Anterior cingulate cortex (tissue), 58 donors: Measurements from ENCODE around the gene CAMKMT.
"Not testable (repeated sequence)": the region's sequence is repeated elsewhere in the genome, so short reads cannot be mapped to it uniquely, and the experiment has no call there.

Experiments used
- DNase-seq, 58 donors: peaks; one replicate each; lab custom pipeline; 2025; lab: John Stamatoyannopoulos, UW

CAMKMT gene

DNA sequence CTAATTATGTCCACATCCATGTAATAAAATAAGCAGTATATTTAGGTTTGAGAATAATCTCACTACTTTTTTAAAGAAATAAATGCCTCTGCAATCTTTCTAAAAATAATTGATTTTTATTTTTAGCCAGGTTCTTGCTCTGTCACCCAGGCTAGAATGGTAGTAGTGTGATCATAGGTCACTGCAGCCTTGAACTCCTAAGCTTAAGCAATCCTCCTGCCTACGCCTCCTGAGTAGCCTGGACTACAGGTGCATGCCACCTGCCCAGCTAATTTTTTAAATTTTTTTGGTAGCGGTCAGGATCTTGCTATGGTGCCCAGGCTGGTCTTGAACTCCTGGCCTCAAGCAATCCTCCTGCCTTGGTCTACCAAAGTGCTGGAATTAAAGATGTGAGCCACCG, 133.3 kb downstream of the CAMKMT start:
- DNase-seq: no peak

- no peak for DNase-seq
Measured at GRCh38 chr2:44495544-44495943, 133.8 kb downstream of the CAMKMT start.

DNA sequence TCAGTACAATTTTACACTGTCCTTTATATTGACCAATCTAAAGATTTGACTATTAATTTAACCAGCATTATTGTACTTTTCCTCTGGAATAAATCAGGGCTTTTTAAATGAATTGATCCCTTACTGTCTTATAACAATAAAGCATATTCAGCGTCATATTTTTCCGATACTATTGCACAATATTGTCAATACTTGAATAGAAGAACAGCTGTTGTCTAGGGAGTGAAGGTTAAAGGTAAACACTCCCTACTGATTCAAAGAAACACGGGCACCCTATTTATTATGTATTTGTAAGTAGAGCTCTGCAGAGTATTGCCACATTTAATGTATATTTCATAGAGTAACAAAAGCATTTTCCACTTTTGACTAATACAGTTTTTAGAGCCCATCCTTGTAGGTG, 134.4 kb downstream of the CAMKMT start:
- DNase-seq: no peak

DNA sequence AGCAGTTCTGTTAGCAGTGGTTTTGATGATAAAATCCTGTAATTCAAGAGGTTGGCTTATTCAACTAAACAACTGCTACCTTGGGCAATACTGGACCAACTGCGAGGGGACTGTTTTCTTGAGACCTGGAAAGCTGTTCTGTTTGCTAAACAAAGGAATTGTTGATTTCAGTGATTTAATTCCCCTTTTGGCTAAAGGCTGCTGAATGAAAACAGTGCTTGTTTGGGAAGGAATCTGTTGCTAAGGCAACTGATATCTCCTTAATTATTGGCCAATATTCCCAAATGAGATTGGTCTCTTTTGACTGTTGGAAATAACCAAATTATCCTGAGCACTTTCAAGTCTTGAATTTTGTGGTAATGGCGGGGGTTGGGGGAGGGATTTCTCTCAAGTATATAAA, 136.8 kb downstream of the CAMKMT start:
- no peak for DNase-seq

GRCh38 chr2:44505664-44506063, 143.9 kb downstream of the CAMKMT start:
- DNase-seq: not testable (repeated sequence)

DNA sequence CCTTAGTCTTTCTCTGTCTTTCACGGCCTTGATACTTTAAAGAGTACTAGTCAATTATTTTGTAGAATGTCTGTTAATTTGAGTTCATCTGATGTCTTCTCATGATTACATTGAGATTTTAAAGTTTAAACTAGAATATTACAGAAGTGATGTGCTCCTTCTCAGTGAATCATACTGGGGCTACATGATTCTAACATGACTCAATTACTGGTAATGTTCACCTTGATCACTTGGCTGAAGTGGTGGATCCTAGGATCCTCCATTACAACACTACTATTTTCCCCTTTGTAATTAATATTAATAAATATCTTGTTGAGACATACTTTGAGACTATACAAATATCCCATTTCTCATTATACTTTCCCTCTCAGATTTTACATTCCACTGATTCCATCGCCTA, 148.5 kb downstream of the CAMKMT start:
- DNase-seq: no peak

DNA sequence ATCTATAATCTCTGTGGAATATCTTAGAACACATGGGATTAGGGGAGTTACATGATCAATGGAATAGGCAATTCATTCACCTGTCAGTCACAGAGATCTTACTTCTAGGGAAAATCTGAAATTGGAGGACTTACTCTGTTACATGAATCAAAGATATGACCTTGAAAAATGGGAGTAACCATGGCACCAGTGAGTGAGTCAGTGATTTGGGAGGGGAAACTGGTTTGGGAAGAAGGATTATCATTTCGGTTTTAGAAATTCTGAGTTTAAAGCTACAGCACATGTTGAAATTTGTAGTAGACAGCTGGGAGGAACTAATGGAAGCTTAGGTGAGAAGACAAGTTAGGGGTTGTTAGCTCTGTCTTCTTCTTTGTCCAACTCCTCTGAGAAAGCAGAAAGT, 153.7 kb downstream of the CAMKMT start:
- no peak for DNase-seq

DNA sequence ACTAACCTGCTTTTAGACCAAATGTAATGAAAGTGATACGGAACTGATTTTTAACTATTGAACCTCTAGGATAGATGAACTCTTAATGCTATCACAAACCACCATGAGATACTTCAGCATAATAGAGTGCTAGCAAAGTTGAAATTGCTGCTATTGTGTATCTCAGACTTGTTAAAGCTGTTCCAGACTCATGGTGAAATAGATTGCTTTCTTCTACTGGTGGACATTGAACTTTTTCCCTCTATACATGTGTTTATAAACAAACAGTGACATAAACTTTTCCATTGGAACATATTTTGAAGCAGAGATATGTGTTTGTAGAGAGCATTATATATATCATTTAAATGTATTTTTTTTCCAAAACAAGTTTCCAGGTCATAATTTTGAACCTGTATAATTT, 157.3 kb downstream of the CAMKMT start:
- DNase-seq: no peak

- DNase-seq: no peak
Measured at GRCh38 chr2:44522846-44523245, 161.1 kb downstream of the CAMKMT start.

GRCh38 chr2:44524347-44524926, 162.7 kb downstream of the CAMKMT start:
- DNase-seq: no peak

GRCh38 chr2:44526352-44526751, 164.6 kb downstream of the CAMKMT start:
- DNase-seq: no peak

- no peak for DNase-seq
Measured at GRCh38 chr2:44528595-44528994, 166.8 kb downstream of the CAMKMT start.

GRCh38 chr2:44529448-44529847, 167.7 kb downstream of the CAMKMT start:
- DNase-seq: no peak

- DNase-seq: no peak
Measured at GRCh38 chr2:44531289-44531688, 169.5 kb downstream of the CAMKMT start.

GRCh38 chr2:44532031-44532430, 170.3 kb downstream of the CAMKMT start:
- DNase-seq: no peak

DNA sequence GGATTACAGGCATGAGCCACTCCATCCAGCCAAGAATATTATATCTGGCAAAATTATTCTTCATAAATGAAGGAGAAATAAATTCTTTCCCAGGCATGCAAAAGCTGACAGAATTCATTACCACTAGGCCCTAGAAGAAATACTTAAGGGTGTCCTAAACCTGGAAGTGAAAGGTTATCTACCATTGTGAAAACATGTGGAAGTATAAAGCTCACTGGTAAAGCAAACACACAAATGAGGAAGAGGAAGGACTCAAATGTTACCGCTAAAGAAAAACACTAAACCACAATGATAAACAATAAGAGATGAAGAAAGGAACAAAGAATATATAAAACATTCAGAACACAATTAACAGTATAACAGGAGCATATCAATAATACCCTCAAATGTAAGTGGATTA, 171.8 kb downstream of the CAMKMT start:
- no peak for DNase-seq

GRCh38 chr2:44535376-44535775, 173.6 kb downstream of the CAMKMT start:
- no peak for DNase-seq

DNA sequence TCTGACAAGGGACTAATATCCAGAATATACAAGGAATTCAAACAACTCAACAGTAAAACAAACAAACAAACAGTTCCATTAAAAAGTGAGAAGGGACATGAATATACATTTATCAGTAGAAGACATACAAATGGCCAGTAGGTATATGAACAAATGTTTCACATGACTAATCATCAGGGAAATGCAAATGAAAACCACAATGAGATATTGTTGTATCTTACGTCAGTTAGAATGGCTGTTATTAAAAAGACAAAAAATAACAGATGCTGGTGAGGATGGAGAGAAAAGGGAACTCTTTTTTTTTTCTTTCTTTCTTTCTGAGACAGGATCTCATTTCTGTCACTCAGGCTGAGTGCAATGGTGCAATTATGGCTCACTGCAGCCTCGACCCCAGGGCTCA, 175.5 kb downstream of the CAMKMT start:
- no peak for DNase-seq

DNA sequence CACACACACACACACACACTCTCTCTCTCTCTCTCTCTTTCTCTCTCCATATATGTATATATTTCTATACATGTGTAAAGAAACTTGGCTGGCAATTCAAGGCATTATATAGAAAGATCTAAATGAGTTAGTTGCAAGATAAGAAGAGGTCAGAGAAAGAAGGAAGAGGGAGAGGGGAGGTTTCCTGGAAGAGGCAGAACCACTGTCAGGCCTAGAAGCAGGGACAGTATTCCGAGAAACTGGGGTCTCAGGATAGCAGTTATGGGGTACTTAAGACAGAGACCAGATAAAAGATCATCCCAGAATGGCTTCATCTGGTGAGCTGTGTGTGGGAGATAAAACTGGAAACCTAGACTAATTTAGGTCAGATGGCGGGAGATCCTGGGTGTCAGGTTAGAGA, 180.8 kb downstream of the CAMKMT start:
- DNase-seq: no peak

- DNase-seq: no peak
Measured at GRCh38 chr2:44543773-44544725, 182.3 kb downstream of the CAMKMT start.

- DNase-seq: no peak
Measured at GRCh38 chr2:44545005-44545404, 183.3 kb downstream of the CAMKMT start.
